Central memory CD8-positive, alpha-beta T cell (primary cell): ENCODE data around the gene KCNQ1OT1.

Source experiments
- ATAC-seq: fragments of 150-1000 bp; cut with Tn5 transposase; replicated peaks from 2 replicates; pipeline ENCODE4 v1.10.0; 2022; ENCODE audit warnings: mild to moderate bottlenecking, moderate FRiP score, moderate number of reproducible peaks; ENCODE audit not compliant: poor library complexity, severe bottlenecking; ENCODE audit errors: extremely low read depth
- DNase-seq, 2 donors: peaks; one replicate each; pipeline ENCODE4 v3.0.0; 2021; ENCODE audit warnings: low spot score in 2 of 2
- H3K27ac Mint-ChIP-seq: one replicate; pipeline ENCODE4 v1.8.0; 2022; ENCODE audit warnings: low read depth, mild to moderate bottlenecking, moderate library complexity, mixed read lengths
- H3K27me3 Mint-ChIP-seq: one replicate; pipeline ENCODE4 v1.8.0; 2022; ENCODE audit warnings: mixed read lengths
- H3K36me3 Mint-ChIP-seq: one replicate; pipeline ENCODE4 v1.8.0; 2022; ENCODE audit warnings: mild to moderate bottlenecking, moderate library complexity, mixed read lengths; ENCODE audit not compliant: insufficient read depth
- H3K4me1 Mint-ChIP-seq: one replicate; pipeline ENCODE4 v1.8.0; 2022; ENCODE audit warnings: mixed read lengths
- H3K4me3 Mint-ChIP-seq: one replicate; pipeline ENCODE4 v1.8.0; 2022; ENCODE audit warnings: mild to moderate bottlenecking, moderate library complexity, mixed read lengths
- H3K9me3 Mint-ChIP-seq: one replicate; pipeline ENCODE4 v1.8.0; 2022; ENCODE audit warnings: mixed read lengths

KCNQ1OT1 gene

GRCh38 chr11:2709429-2709828 is 9.6 kb upstream of the KCNQ1OT1 start:
- Mint-ChIP-seq H3K36me3 (peaks cover 2% of the 10 kb centered on the region), H3K9me3 (no peaks in the 10 kb centered on the region), H3K27ac (no peak overlapping the region), H3K27me3 (peaks cover 10% of the 10 kb centered on the region), H3K4me3 (no peak overlapping the region), H3K4me1 (no peaks in the 10 kb centered on the region)
- ATAC-seq (no peak), DNase-seq (no peak)

- no peaks in the 10 kb centered on the region for H3K9me3 Mint-ChIP-seq
- no peak overlapping the region for H3K27ac Mint-ChIP-seq
- H3K36me3 Mint-ChIP-seq = peaks cover 2% of the 10 kb centered on the region
- H3K27me3 Mint-ChIP-seq = peaks cover 10% of the 10 kb centered on the region
- DNase-seq (no peak), ATAC-seq (no peak)
- H3K4me1 Mint-ChIP-seq = no peaks in the 10 kb centered on the region
- no peak overlapping the region for H3K4me3 Mint-ChIP-seq
These were observed 9.0 kb upstream of the KCNQ1OT1 start for GRCh38 chr11:2708757-2709281.

- ATAC-seq (no peak), DNase-seq (no peak)
- peaks cover 10% of the 10 kb centered on the region for H3K27me3 Mint-ChIP-seq
- H3K4me3 Mint-ChIP-seq = no peak overlapping the region
- H3K27ac Mint-ChIP-seq = no peak overlapping the region
- H3K9me3 Mint-ChIP-seq = no peaks in the 10 kb centered on the region
- peaks cover 2% of the 10 kb centered on the region for H3K36me3 Mint-ChIP-seq
- H3K4me1 Mint-ChIP-seq = no peaks in the 10 kb centered on the region
These were observed 8.4 kb upstream of the KCNQ1OT1 start for GRCh38 chr11:2708151-2708581.

- no peak overlapping the region for H3K4me3 Mint-ChIP-seq
- H3K27me3 Mint-ChIP-seq = peaks cover 6% of the 10 kb centered on the region
- ATAC-seq = no peak
- H3K27ac Mint-ChIP-seq = no peak overlapping the region
- H3K36me3 Mint-ChIP-seq = peaks cover 2% of the 10 kb centered on the region
- H3K9me3 Mint-ChIP-seq = no peaks in the 10 kb centered on the region
- no peaks in the 10 kb centered on the region for H3K4me1 Mint-ChIP-seq
- no peak for DNase-seq
These were observed 7.9 kb upstream of the KCNQ1OT1 start for GRCh38 chr11:2707736-2708135.

- no peak for DNase-seq
- Mint-ChIP-seq H3K4me1 (no peaks in the 10 kb centered on the region), H3K36me3 (peaks cover 2% of the 10 kb centered on the region), H3K9me3 (no peaks in the 10 kb centered on the region), H3K27ac (no peak overlapping the region), H3K4me3 (no peak overlapping the region), H3K27me3 (no peaks in the 10 kb centered on the region)
- no peak for ATAC-seq
These were observed 6.5 kb upstream of the KCNQ1OT1 start for GRCh38 chr11:2706321-2706720.

- Mint-ChIP-seq H3K27ac (no peak overlapping the region), H3K4me1 (no peaks in the 10 kb centered on the region), H3K9me3 (no peaks in the 10 kb centered on the region), H3K4me3 (no peak overlapping the region), H3K27me3 (no peaks in the 10 kb centered on the region), H3K36me3 (peaks cover 2% of the 10 kb centered on the region)
- no peak for ATAC-seq
- no peak for DNase-seq
These were observed 5.3 kb upstream of the KCNQ1OT1 start for GRCh38 chr11:2704896-2705606.

- no peak overlapping the region for H3K27ac Mint-ChIP-seq
These were observed 4.6 kb upstream of the KCNQ1OT1 start for GRCh38 chr11:2704356-2704755.

GRCh38 chr11:2703363-2704141 is 3.8 kb upstream of the KCNQ1OT1 start:
- Mint-ChIP-seq H3K27ac (no peak overlapping the region), H3K9me3 (no peaks in the 10 kb centered on the region), H3K4me1 (peaks cover 2% of the 10 kb centered on the region), H3K4me3 (no peak overlapping the region), H3K36me3 (peaks cover 8% of the 10 kb centered on the region), H3K27me3 (no peaks in the 10 kb centered on the region)
- no peak for DNase-seq
- no peak for ATAC-seq

More at GRCh38 chr11:2704356-2704755, 4.6 kb upstream of the KCNQ1OT1 start:
- Mint-ChIP-seq H3K4me1 (no peaks in the 10 kb centered on the region), H3K9me3 (no peaks in the 10 kb centered on the region), H3K4me3 (no peak overlapping the region), H3K27me3 (no peaks in the 10 kb centered on the region), H3K36me3 (peaks cover 6% of the 10 kb centered on the region)
- DNase-seq = no peak
- ATAC-seq = no peak

- Mint-ChIP-seq H3K4me1 (peaks cover 6% of the 10 kb centered on the region), H3K9me3 (no peaks in the 10 kb centered on the region), H3K27ac (no peak overlapping the region), H3K27me3 (no peaks in the 10 kb centered on the region), H3K4me3 (no peak overlapping the region), H3K36me3 (peaks cover 8% of the 10 kb centered on the region)
- no peak for DNase-seq
- ATAC-seq = no peak
These were observed 3.1 kb upstream of the KCNQ1OT1 start for GRCh38 chr11:2702771-2703362.

- H3K27me3 Mint-ChIP-seq = no peaks in the 10 kb centered on the region
- H3K4me3 Mint-ChIP-seq = peak overlapping the region; percentile 80
- peaks cover 6% of the 10 kb centered on the region for H3K4me1 Mint-ChIP-seq
- ATAC-seq (no peak), DNase-seq (no peak)
- H3K36me3 Mint-ChIP-seq = peaks cover 8% of the 10 kb centered on the region
- H3K27ac Mint-ChIP-seq = no peak overlapping the region
- no peaks in the 10 kb centered on the region for H3K9me3 Mint-ChIP-seq
These were observed 2.2 kb upstream of the KCNQ1OT1 start for GRCh38 chr11:2701898-2702434.

GRCh38 chr11:2701230-2701629 is 1.4 kb upstream of the KCNQ1OT1 start:
- H3K27me3 Mint-ChIP-seq = no peaks in the 10 kb centered on the region
- H3K4me1 Mint-ChIP-seq = peaks cover 6% of the 10 kb centered on the region
- no peaks in the 10 kb centered on the region for H3K9me3 Mint-ChIP-seq
- DNase-seq = no peak
- H3K36me3 Mint-ChIP-seq = peaks cover 6% of the 10 kb centered on the region
- H3K27ac Mint-ChIP-seq = no peak overlapping the region
- ATAC-seq = no peak
- H3K4me3 Mint-ChIP-seq = peak overlapping the region; percentile 80

GRCh38 chr11:2700415-2701211 is 819 bp upstream of the KCNQ1OT1 start:
- Mint-ChIP-seq H3K27me3 (no peaks in the 10 kb centered on the region), H3K9me3 (no peaks in the 10 kb centered on the region), H3K4me1 (peaks cover 6% of the 10 kb centered on the region), H3K4me3 (peak overlapping the region; percentile 80), H3K27ac (no peak overlapping the region), H3K36me3 (peaks cover 6% of the 10 kb centered on the region)
- ATAC-seq (no peak), DNase-seq (no peak)
